Sigmoid colon (tissue), 4 donors: ENCODE results near the gene IRX6.

Experiments used
- EP300 ChIP-seq, 4 donors: sonication (generic); formaldehyde crosslinking; IDR thresholded peaks; one replicate each; pipeline ENCODE4 v1.6.1; 2017; ENCODE audit warnings: antibody characterized with exemption in 4 of 4
- POLR2A ChIP-seq, 2 donors: fragments of 450-650 bp; IDR thresholded peaks; one replicate each; pipeline ENCODE4 v1.6.1; 2016; ENCODE audit warnings: antibody characterized with exemption in 2 of 2, mild to moderate bottlenecking in 2 of 2, moderate library complexity in 2 of 2
- POLR2AphosphoS5 ChIP-seq, 4 donors: sonication (generic); formaldehyde crosslinking; IDR thresholded peaks; one replicate each; pipeline ENCODE4 v1.6.1; 2017; ENCODE audit warnings: antibody characterized with exemption in 4 of 4
- TF ChIP-seq, protein P1 (sequence below), 4 experiments: fragments of 450-650 bp in 3 of 4; fragments of 200-600 bp in 1 of 4; IDR thresholded peaks; one replicate each; pipeline ENCODE4 v1.5.1; 2016 to 2019; ENCODE audit warnings: antibody characterized with exemption in 4 of 4, mild to moderate bottlenecking in 3 of 4, moderate library complexity in 2 of 4

- TF ChIP-seq, protein P1, sequence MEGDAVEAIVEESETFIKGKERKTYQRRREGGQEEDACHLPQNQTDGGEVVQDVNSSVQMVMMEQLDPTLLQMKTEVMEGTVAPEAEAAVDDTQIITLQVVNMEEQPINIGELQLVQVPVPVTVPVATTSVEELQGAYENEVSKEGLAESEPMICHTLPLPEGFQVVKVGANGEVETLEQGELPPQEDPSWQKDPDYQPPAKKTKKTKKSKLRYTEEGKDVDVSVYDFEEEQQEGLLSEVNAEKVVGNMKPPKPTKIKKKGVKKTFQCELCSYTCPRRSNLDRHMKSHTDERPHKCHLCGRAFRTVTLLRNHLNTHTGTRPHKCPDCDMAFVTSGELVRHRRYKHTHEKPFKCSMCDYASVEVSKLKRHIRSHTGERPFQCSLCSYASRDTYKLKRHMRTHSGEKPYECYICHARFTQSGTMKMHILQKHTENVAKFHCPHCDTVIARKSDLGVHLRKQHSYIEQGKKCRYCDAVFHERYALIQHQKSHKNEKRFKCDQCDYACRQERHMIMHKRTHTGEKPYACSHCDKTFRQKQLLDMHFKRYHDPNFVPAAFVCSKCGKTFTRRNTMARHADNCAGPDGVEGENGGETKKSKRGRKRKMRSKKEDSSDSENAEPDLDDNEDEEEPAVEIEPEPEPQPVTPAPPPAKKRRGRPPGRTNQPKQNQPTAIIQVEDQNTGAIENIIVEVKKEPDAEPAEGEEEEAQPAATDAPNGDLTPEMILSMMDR (IDR thresholded peaks at IDR 0.05) = no peak
- TF ChIP-seq POLR2AphosphoS5 (IDR thresholded peaks at IDR 0.05) = no peak
- no peak for TF ChIP-seq POLR2A (IDR thresholded peaks at IDR 0.05)
- TF ChIP-seq EP300 (IDR thresholded peaks at IDR 0.05) = no peak
Observed at GRCh38 chr16:55308973-55309372, 15.0 kb upstream of the IRX6 start.
